Neural cell (in vitro differentiated cells): ENCODE data around the gene KCNJ6.

Source experiments
- POLR2AphosphoS5 ChIP-seq: IDR thresholded peaks from 2 replicates; pipeline ENCODE4 v1.6.1; 2012
- RAD21 ChIP-seq: fragments of 450-650 bp; conservative IDR thresholded peaks from 2 replicates; pipeline ENCODE4 v1.6.1; 2014; ENCODE audit warnings: antibody characterized with exemption, mild to moderate bottlenecking, moderate library complexity

GRCh38 chr21:37645848-37646247, 270.4 kb downstream of the KCNJ6 start:
- TF ChIP-seq RAD21 (no peak), POLR2AphosphoS5 (no peak)
